GM18502 (cell line): Measurements from ENCODE around the gene FAAP20.
A peak's percentile ranks its signal among the peaks of the same experiment; 100 is the strongest.

ENCODE experiments used
- ATAC-seq: cut with Tn5 transposase; IDR thresholded peaks from one replicate; pipeline ENCODE4 v1.9.1; 2021; ENCODE audit warnings: mild to moderate bottlenecking; ENCODE audit not compliant: unreplicated experiment, poor library complexity

FAAP20 gene

GRCh38 chr1:2198571-2198970 is 4.0 kb upstream of the FAAP20 start:
- ATAC-seq: no peak

GRCh38 chr1:2197707-2198165 is 3.2 kb upstream of the FAAP20 start:
- no peak for ATAC-seq

- ATAC-seq: no peak
Observed at GRCh38 chr1:2196901-2197638, 2.5 kb upstream of the FAAP20 start.

GRCh38 chr1:2195785-2196184 is 1.2 kb upstream of the FAAP20 start:
- no peak for ATAC-seq

GRCh38 chr1:2194898-2195673 is 514 bp upstream of the FAAP20 start:
- peak; percentile 71 for ATAC-seq

DNA sequence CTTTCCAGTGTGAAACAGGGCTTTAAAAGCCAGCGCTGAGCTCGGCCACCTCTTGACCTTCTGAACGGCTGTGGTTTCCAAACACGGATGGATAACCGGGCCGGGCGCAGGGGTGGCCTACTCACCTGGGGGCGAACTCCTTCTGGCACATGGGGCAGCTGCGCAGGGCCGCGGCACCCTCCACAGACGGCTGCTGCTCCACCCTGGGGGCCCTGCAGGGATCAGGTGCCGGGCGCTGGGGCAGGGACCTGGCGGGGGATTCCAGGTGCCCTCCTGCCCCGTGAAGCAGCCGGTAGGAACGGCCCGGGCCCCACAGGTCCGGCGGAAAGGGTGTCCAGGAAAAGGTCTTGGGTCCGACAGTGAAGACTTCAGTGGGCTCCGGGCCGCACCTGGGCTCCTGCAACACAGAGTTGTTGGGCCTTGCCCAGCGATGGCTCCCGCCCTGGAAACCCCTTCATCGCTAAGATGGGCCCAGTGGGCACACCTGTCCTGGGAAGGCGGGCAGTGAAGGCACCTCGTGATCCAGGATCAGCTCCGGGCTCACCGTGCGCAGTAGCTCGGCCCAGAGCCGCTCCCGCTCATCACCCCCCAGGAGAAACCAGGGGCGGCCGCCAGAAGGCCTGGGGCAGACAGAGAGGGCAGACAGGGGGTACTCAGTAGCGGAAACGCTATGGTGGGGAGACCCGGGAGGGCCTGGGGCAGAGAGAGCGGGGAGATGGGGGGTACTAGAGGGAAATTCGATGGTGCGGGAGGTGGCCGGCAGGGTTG is 874 bp downstream of the FAAP20 start:
- no peak for ATAC-seq

DNA sequence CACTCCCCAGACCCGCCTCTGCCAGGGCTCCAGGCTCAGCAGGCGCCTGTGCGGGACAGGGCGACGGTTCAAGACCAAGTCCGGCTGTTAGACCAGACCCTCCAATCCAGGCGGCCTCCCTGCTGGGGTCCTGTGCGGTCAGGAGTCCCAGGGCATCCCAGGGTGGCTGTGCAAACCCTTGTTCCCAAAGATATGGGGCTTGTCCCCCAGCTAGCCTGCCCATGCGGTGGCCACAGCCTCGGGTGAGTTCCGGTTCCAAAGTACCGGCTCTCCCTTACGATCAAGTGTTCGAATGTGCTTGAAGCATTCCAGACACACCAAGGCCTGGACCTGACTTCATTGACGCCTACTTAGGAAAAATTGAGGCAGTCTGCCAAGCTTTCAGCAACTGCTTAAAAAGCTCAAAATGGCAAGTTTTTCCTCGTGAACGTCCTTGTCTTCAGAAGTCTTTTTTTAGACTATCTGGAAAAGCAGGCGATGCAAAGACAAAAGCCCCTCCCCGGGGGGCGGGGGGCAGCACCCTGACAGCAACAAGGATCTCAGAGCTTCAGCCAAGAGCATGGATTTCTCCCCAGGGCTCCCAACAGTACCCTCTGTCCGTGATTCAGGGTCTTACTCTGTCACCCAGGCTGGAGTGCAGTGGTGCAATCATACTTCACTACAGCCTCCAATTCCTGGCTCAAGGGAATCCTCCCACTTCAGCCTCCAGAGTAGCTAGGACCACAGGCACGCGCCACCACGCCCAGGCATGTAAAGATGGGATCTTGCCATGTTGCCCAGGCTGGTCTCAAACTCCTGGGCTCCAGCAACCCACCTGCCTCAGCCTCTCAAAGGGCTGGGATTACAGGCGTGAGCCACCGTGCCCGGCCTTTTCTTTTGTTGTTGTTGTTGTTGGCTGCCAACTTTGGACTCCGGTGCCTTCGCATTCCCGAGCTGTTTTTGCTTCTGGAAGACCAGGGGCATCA is 2.3 kb downstream of the FAAP20 start:
- ATAC-seq: no peak

DNA sequence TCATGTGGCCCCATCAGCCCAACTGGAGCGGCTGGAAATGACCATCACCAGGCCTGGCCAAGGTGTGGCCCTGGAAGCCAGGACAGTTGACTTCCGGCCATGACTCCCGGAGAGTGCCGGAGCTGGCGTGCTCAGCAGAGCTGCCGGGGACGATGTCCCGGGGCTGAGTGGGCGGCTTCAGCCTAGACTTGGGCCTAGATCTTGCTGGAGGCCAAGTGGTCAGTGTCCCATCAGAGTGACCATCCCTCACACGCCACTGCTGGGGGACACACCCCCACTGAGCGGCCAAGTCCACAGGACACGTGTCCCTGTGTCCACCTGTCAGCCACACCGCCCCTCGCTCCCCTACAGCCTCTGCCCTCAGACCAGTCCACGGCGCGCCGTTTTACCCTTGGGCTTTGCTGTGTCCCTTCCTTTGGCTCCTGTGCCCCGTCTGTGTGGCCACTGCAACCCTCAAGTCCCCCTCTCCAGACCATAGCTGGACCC is 4.0 kb downstream of the FAAP20 start:
- no peak for ATAC-seq

DNA sequence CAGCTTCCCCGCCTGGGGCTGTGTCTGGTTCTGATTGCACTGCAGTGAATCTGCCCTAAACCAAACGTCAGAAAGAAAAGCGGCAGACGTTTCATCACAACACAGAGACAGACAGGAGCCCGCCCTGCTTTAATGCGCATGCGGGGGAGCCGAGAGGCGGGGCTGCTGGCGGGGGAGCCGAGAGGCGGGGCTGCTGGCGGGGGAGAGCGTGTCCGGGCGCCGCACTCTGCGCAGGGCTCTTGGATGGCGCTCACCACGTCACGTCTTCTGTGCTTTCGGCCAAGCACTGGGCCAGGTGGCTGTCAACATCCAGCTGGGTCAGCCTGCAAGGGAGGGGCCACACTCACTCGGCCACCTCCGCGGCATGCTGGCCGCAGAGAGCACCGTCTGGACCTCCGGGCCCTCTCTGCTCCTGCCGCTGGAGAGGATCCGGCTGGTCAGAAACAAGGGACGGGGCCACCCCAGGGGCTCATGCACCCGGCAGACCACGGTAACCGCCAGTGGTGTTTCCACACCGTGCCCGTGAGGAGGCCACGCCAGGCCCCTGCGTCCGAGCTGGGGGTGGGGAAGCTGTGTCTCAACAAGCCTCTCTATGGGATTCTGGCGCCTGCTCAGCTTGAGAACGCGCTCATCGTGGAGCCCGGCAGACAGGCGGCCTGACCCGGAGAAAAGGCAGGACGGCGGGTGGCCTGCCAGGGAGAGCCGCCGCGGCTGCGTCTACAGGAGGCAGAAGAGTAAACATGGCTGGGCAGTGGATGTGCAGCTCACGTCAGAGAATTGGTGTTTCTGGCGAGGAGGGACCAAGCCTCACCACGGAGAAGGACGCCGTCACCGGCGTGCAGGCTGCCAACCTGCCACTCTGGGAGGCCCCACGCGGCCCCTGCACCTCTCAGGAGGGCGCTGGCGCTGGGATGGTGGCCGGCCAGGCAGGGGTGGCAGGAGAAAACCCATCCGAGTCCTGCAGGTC is 4.8 kb downstream of the FAAP20 start:
- peak; percentile 84 for ATAC-seq

DNA sequence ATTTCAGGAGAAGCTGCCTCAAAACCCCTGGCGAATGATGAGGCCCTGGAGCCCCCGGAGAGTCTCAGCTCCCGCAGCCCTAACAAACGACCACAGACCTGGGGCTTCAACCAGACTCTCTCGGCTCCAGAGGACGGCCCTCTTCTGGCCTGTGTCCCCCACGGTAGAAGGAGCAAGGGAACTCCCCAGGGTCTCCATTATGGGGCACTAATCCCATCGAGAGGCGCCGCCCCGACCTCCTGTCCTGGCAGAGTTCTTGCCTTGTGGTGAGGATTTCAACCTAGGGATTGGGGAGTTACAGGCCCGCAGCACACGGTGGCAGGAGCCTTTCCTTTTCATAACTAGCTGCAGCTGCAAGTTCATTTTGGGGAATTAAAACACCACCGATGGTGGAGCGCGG is 6.2 kb downstream of the FAAP20 start:
- no peak for ATAC-seq

- no peak for ATAC-seq
Observed at GRCh38 chr1:2187619-2188018, 7.0 kb downstream of the FAAP20 start.

- no peak for ATAC-seq
Observed at GRCh38 chr1:2186901-2187300, 7.7 kb downstream of the FAAP20 start.

GRCh38 chr1:2185880-2186855 is 8.4 kb downstream of the FAAP20 start:
- no peak for ATAC-seq

GRCh38 chr1:2184934-2185333 is 9.6 kb downstream of the FAAP20 start:
- no peak for ATAC-seq

- ATAC-seq: no peak
Observed at GRCh38 chr1:2184531-2184930, 10.0 kb downstream of the FAAP20 start.

GRCh38 chr1:2183937-2184334 is 10.6 kb downstream of the FAAP20 start:
- ATAC-seq: no peak

- no peak for ATAC-seq
Observed at GRCh38 chr1:2182376-2182775, 12.2 kb downstream of the FAAP20 start.
